ENCODE results near the gene NLGN1. TPM values are rescaled to one million over a fixed set of nuclear protein-coding genes. Genes with fewer than 3 reads are reported as not detected.

NLGN1 gene
- total RNA-seq, 4 donors from 2014 or later, result 12.9 to 20.9 (median 18.0) TPM

GRCh38 chr3:174275336-174275735, 877.8 kb downstream of the NLGN1 start:
- 93% methylated on average over 2 of the region's 2 CpGs for WGBS
- no peaks in the 10 kb centered on the region for H3K36me3 ChIP-seq
- no peaks in the 10 kb centered on the region for H3K9me3 ChIP-seq
- H3K4me1 ChIP-seq, result no peaks in the 10 kb centered on the region
- no peaks in the 10 kb centered on the region for H3K27me3 ChIP-seq
- H3K4me3 ChIP-seq, result no peak overlapping the region
- TF ChIP-seq POLR2A (IDR thresholded peaks at IDR 0.05; ENCODE audit: low read depth) (no peak), CTCF (IDR thresholded peaks at IDR 0.05) (no peak), EP300 (IDR thresholded peaks at IDR 0.05) (no peak), POLR2AphosphoS5 (IDR thresholded peaks at IDR 0.05) (no peak)
- DNase-seq (ENCODE audit: extremely low spot score), result no peak
- intact Hi-C loops (cut with DNase I), result no loop called here
- H3K27ac ChIP-seq (replicated peaks in 1 of 4), result no peak overlapping the region

- no peaks in the 10 kb centered on the region for H3K36me3 ChIP-seq
- intact Hi-C loops (cut with DNase I), result no loop called here
- H3K27ac ChIP-seq (replicated peaks in 1 of 4), result no peak overlapping the region
- WGBS, result 89% methylated on average over 3 of the region's 3 CpGs
- no peaks in the 10 kb centered on the region for H3K27me3 ChIP-seq
- H3K4me3 ChIP-seq, result no peak overlapping the region
- H3K4me1 ChIP-seq, result no peaks in the 10 kb centered on the region
- DNase-seq (ENCODE audit: extremely low spot score), result no peak
- TF ChIP-seq EP300 (IDR thresholded peaks at IDR 0.05) (no peak), CTCF (IDR thresholded peaks at IDR 0.05) (no peak), POLR2AphosphoS5 (IDR thresholded peaks at IDR 0.05) (no peak), POLR2A (IDR thresholded peaks at IDR 0.05; ENCODE audit: low read depth) (no peak)
- H3K9me3 ChIP-seq, result no peaks in the 10 kb centered on the region
These were observed 879.3 kb downstream of the NLGN1 start for GRCh38 chr3:174276826-174277225.

- TF ChIP-seq EP300 (IDR thresholded peaks at IDR 0.05), result no peak
- no peak for TF ChIP-seq POLR2A (IDR thresholded peaks at IDR 0.05; ENCODE audit: low read depth)
- TF ChIP-seq CTCF (IDR thresholded peaks at IDR 0.05), result no peak
- TF ChIP-seq POLR2AphosphoS5 (IDR thresholded peaks at IDR 0.05), result no peak
- no peak overlapping the region for H3K4me3 ChIP-seq
- H3K4me1 ChIP-seq, result no peaks in the 10 kb centered on the region
- H3K9me3 ChIP-seq, result no peaks in the 10 kb centered on the region
- DNase-seq (ENCODE audit: extremely low spot score), result no peak
- H3K27ac ChIP-seq (replicated peaks in 1 of 4), result no peak overlapping the region
- WGBS, result 41% methylated on average over 1 of the region's 1 CpG
- intact Hi-C loops (cut with DNase I), result no loop called here
- H3K36me3 ChIP-seq, result no peaks in the 10 kb centered on the region
- no peaks in the 10 kb centered on the region for H3K27me3 ChIP-seq
These were observed 880.5 kb downstream of the NLGN1 start for GRCh38 chr3:174278094-174278493.

GRCh38 chr3:174280186-174280585, 882.6 kb downstream of the NLGN1 start:
- Histone ChIP-seq H3K27me3 (no peaks in the 10 kb centered on the region), H3K36me3 (no peaks in the 10 kb centered on the region), H3K9me3 (no peaks in the 10 kb centered on the region), H3K4me3 (no peak overlapping the region), H3K27ac (replicated peaks in 1 of 4) (no peak overlapping the region), H3K4me1 (no peaks in the 10 kb centered on the region)
- 96% methylated on average over 3 of the region's 3 CpGs for WGBS
- no peak for DNase-seq (ENCODE audit: extremely low spot score)
- intact Hi-C loops (cut with DNase I), result no loop called here
- TF ChIP-seq CTCF (IDR thresholded peaks at IDR 0.05) (no peak), EP300 (IDR thresholded peaks at IDR 0.05) (no peak), POLR2AphosphoS5 (IDR thresholded peaks at IDR 0.05) (no peak), POLR2A (IDR thresholded peaks at IDR 0.05; ENCODE audit: low read depth) (no peak)

- no peaks in the 10 kb centered on the region for H3K27me3 ChIP-seq
- H3K9me3 ChIP-seq, result no peaks in the 10 kb centered on the region
- TF ChIP-seq EP300 (IDR thresholded peaks at IDR 0.05) (no peak), POLR2A (IDR thresholded peaks at IDR 0.05; ENCODE audit: low read depth) (no peak), POLR2AphosphoS5 (IDR thresholded peaks at IDR 0.05) (no peak)
- intact Hi-C loops (cut with DNase I), result no loop called here
- WGBS, result 64% methylated on average over 3 of the region's 3 CpGs
- DNase-seq (ENCODE audit: extremely low spot score), result no peak
- H3K4me3 ChIP-seq, result no peak overlapping the region
- no peaks in the 10 kb centered on the region for H3K36me3 ChIP-seq
- no peak overlapping the region for H3K27ac ChIP-seq (replicated peaks in 1 of 4)
- H3K4me1 ChIP-seq, result no peaks in the 10 kb centered on the region
These were observed 887.8 kb downstream of the NLGN1 start for GRCh38 chr3:174285242-174285864.
